HG03460 (cell line): ENCODE data around the gene BRD1.
"Not testable (repeated sequence)": the region's sequence is repeated elsewhere in the genome, so short reads cannot be mapped to it uniquely, and the experiment has no call there.

Experiments
- ATAC-seq: cut with Tn5 transposase; IDR thresholded peaks from one replicate; pipeline ENCODE4 v1.9.1; 2021; ENCODE audit not compliant: unreplicated experiment

Gene BRD1

GRCh38 chr22:49785841-49786471 is 41.7 kb downstream of the BRD1 start:
- no peak for ATAC-seq

DNA sequence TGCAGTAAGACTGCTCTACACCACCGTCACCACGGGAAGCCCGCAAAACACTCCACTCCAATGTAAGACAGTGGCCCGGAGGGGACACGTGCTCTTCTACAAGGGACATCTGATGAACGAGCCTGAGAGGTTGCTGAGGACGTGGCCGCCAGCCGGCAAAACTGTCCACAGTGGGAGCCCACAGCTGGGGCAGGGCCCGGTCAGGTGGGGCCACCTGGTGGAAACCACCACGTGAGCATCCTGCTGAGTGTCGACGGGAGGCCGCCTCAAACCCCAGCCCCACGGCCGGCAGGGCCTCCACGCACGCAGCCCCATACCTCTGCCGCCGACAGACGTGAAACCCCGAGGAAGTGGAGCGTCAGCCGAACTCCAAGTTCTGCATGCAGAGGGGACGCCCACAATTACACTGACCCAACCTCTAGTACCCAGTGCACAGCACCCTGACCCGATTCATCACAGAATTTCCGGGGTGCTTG is 42.6 kb downstream of the BRD1 start:
- ATAC-seq: no peak

- ATAC-seq: no peak
Observed at GRCh38 chr22:49784630-49784971, 43.1 kb downstream of the BRD1 start.

DNA sequence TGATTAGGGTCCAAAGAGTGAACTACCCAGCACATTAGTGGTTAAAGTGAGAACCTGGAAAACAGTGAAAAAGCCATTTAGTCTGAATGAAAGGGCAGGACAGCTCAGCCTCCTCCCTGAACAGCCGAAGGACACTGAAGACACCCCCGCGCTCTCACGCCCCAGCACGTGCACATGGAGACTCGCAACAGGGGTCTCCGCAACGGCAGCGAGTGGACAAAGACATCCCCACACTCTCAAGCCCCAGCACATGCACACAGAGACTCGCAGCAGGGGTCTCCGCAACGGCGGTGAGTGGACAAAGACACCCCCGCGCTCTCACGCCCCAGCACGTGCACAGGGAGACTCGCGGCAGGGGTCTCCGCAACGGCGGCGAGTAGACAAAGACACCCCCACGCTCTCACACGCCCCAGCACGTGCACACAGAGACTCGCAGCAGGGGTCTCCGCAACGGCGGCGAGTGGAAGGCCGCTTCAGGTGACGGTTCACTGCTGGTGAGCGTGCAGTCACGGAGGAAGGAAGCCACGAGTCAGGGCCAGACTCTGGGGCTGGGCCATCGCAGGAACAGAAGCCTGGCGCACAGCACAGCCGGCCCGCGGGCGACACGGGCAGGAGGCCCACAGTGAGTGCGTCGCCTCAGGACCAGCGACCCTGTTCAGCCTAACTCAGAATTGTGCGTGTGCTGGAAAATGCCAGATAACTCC is 43.6 kb downstream of the BRD1 start:
- ATAC-seq: no peak

DNA sequence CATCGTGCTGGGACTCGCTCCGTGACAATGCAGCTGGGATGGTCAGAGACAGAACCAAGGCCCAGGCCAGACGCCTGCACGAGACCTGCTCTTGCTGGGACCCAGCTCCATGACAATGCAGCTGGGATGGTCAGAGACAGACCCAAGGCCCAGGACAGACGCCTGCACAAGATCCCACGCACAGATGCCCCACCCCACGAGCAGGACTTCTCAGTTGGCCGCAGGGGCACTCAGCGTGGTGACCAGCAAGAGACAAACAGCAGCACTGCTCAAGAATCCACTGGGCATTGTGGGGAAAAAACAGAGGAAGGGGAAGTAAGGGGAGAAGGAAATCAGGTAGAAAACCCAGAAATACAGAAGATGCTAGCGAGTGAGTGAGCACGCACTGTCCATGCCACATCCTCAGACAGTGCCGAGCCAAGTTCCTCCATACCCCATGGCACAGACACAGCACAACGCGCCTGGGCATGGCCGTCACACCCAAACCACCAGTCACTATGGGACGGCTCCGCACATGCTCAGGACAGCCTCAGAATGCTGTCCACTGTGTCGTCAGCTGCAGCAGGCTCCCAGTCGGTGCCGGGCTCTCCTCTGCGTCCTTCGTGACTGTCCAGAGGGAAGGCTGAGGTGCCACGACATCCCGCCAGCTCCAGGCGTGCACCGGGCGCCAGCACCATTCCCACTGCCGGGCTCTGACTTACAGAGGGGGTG is 44.5 kb downstream of the BRD1 start:
- no peak for ATAC-seq

DNA sequence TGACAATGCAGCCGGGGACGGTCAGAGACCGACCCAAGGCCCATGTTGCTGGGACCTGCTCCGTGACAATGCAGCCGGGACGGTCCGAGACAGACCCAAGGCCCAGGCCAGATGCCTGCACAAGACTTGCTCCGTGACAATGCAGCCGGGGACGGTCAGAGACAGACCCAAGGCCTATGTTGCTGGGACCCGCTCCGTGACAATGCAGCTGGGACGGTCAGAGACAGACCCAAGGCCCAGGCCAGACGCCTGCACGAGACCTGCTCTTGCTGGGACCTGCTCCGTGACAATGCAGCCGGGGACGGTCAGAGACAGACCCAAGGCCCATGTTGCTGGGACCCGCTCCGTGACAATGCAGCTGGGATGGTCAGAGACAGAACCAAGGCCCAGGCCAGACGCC is 45.8 kb downstream of the BRD1 start:
- not testable (repeated sequence) for ATAC-seq

GRCh38 chr22:49781289-49781782 is 46.3 kb downstream of the BRD1 start:
- no peak for ATAC-seq

GRCh38 chr22:49780698-49781288 is 46.9 kb downstream of the BRD1 start:
- ATAC-seq: no peak

GRCh38 chr22:49779853-49780697 is 47.6 kb downstream of the BRD1 start:
- no peak for ATAC-seq

GRCh38 chr22:49779211-49779610 is 48.5 kb downstream of the BRD1 start:
- no peak for ATAC-seq

DNA sequence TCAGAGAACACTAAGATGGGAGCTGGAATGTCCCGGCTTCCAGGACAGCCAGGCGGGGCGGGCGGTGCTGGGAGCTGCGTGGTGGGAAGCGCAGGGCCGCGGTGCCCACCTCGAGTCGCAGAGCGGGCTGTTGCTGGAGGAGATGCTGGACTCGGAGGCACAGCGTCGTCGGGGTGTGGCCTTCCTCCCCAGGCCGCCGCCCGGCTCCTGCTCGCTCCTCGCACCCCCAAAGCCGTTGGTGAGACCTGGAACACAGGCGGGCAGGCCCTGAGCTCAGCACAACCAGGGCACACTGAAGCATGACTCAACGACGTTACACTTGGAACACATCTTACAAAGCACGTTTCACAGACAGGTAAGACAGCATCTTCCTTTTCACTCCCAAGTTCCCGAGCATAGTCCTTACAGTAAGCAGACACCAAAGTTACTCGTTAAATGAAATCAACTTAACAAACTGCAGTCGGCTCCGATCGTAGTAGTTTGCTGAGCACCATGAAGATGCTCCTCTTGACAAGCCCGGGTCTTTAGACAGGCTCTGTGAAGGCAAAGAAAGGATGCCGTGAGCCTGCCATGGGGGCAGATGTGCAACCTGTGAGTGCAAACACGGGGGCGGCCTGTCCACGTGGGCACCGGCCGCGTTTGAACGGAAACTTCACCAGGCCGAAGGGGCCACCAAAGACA is 50.0 kb downstream of the BRD1 start:
- no peak for ATAC-seq

DNA sequence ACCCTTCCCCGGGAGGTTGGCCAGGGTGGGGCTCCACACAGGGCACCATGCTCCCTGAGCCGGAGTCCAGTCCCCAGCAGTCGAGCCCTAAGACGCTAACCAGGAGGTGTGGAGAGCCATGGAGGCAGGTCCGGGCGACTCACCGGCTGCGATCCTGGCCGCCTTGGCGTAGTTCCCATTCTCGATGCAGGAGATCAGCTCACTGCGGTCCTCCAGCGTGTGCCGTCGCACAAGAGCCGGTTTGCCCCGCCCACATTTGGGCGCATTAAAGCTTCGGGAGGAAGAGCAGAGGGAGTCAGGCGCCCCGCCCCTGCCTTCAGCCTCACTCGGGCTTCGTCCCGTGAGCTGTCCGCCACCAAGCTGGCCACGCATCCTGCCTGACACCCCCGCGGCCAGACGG is 50.8 kb downstream of the BRD1 start:
- no peak for ATAC-seq

DNA sequence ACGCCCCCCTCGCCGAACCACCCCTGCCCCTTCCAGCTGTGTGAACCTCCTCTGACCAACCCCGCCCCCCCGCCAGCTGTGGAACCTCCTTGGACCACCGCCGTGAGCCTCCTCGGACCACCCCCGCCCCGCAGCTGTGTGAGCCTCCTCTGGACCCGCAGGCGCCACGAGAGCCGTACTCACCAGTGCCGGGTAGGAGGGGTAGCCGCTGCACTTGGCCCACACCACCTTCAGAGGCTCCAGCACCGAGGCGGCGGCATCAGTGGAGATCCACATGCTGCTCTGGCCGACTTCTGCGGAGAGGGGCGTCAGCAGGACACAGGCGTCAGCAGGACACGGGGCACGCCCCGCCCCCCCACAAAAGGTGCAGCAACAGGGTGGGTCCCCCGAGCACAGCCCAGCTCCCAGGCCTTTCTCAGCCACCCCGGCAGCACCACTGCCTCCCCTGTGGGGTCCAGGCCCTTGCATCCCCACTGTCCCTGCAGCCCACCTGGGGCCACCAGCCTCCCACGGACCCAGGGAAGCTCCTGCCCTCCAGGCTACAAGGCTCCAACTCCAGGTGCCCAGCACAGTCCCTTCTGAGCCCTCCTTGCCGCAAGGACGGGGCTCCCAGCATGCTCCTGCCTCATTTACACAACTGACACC is 51.7 kb downstream of the BRD1 start:
- ATAC-seq: no peak

DNA sequence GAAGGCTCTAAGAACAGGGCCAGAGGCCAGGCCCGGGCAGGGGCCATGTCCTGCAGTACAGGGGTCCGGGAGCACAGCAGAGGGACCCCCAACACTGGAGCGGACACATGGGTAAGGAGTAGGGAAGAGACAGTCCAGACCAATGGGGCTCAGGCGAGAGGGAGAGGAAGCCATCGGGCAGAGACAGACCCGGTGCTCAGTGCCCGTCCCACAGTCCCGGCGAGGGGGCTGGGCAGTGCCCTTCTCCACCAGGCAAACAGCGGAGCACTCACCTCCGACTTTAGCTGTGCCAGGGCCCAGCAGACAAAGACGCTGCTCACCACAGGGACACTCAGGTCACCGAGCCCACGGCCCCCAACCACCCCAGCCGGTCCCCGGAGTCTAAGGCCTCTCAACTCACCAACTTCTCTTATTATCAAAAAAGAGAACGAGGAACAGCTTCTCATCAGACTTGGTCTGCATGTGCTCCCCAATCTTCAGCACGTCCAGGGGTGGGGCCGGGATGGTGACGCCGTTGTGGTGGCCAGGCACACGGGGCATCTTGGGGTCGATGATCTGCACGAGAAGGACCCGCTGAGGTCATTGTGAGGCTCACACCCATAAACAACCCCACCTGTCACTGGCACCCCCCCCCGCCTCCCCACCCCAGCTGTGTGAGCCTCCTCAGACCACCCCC is 52.3 kb downstream of the BRD1 start:
- ATAC-seq: no peak

DNA sequence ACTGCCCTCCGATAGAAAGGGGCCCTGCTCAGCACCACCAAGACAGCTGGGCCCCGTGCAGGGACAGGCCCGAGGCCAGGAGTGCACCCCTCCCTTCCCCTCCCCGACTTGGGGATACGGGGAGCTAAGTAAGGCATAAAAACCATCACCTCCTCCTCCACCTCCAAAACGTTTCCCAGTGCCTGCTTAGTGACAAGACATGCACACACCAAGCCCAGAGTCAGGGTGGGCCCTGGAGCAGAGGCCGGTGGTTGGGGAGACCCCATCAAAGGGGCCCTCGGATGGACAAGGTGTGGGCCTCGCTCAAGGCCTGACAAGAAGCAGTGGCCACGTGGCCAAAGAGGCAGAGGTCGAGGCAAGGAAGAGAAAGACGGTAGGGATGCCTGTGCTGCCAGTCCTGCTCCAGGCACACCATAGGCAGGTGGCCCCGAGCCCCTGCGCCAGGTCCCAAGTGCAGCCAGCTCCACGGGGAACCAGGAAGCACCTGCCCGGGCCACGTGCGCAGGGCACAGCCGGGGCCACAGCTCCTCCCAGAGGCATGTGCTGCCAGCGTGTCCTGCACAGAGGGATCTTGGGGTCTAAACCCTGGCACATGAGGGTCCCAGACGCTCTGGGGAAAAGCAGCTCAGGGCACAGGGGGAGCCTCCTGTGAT is 53.0 kb downstream of the BRD1 start:
- ATAC-seq: no peak

GRCh38 chr22:49774046-49774445 is 53.6 kb downstream of the BRD1 start:
- no peak for ATAC-seq

GRCh38 chr22:49773531-49773930 is 54.1 kb downstream of the BRD1 start:
- no peak for ATAC-seq

- ATAC-seq: no peak
Observed at GRCh38 chr22:49772692-49773091, 55.0 kb downstream of the BRD1 start.
